A549 (cell line): ENCODE measurements around the gene WRNIP1.

Experiments used
- CTCF ChIP-seq: fragments of >200 bp; sonication (Bioruptor Twin); formaldehyde crosslinking; IDR thresholded peaks from 3 replicates; pipeline ENCODE4 v1.5.1; 2016
- POLR2A ChIP-seq: IDR thresholded peaks from 2 replicates; pipeline ENCODE4 v1.6.1; 2012; ENCODE audit warnings: mild to moderate bottlenecking, low read length

- TF ChIP-seq CTCF (no peak), POLR2A (no peak)
Measured at GRCh38 chr6:2809015-2809414, 43.8 kb downstream of the WRNIP1 start.
